Measurements from ENCODE around the gene TIE1.

TIE1 gene

DNA sequence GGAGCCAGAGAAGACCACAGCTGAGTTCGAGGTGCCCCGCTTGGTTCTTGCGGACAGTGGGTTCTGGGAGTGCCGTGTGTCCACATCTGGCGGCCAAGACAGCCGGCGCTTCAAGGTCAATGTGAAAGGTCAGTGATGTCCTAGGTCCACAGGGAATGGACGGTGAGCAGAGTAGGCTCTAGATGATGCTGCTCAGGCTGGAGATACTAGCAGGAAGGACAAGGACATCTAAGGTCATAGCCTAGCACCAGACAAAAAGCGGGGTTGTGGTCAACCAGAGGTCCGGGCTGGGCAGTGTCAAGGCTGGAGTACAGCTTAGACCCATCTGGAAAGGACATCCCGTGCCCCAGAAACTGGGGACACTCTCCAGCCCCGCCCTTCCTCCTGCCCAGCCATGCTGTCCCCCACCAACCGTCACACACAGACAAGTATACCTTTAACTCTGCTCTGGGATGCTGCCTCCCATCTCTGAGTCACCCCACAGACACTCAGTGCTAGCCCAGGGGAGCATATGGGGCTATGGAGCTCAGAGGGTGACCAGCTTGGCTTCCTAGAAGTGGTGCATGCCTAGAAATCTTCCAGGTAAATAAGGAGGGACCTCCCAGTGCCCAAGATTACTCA, 8.7 kb downstream of the TIE1 start:
- H3K4me3 Mint-ChIP-seq: no peak overlapping the region
- no peaks in the 10 kb centered on the region for H3K4me1 Mint-ChIP-seq (ENCODE audit: low read depth)

DNA sequence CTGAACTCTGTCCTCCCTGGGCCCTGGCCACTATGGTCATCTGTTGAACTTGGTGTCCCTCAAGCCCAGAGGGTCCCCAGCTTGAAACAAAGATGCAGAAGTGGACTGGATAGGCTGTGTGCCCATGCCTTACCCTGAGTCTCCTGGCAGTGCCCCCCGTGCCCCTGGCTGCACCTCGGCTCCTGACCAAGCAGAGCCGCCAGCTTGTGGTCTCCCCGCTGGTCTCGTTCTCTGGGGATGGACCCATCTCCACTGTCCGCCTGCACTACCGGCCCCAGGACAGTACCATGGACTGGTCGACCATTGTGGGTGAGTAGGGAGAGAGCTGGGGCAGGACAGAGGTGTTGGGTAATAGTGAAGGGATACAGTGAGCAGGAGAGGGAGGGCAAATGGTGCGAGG, 10.7 kb downstream of the TIE1 start:
- H3K4me1 Mint-ChIP-seq (ENCODE audit: low read depth): no peaks in the 10 kb centered on the region
- H3K4me3 Mint-ChIP-seq: no peak overlapping the region
- H3K27me3 Mint-ChIP-seq: no peaks in the 10 kb centered on the region
- no peaks in the 10 kb centered on the region for H3K36me3 Mint-ChIP-seq (ENCODE audit: low read depth)
- H3K9me3 Mint-ChIP-seq: no peaks in the 10 kb centered on the region
- H3K27ac Mint-ChIP-seq: no peak overlapping the region

More for the DNA sequence above, 8.7 kb downstream of the TIE1 start:
- Mint-ChIP-seq H3K27ac (no peak overlapping the region), H3K36me3 (ENCODE audit: low read depth) (no peaks in the 10 kb centered on the region), H3K9me3 (no peaks in the 10 kb centered on the region), H3K27me3 (no peaks in the 10 kb centered on the region)

DNA sequence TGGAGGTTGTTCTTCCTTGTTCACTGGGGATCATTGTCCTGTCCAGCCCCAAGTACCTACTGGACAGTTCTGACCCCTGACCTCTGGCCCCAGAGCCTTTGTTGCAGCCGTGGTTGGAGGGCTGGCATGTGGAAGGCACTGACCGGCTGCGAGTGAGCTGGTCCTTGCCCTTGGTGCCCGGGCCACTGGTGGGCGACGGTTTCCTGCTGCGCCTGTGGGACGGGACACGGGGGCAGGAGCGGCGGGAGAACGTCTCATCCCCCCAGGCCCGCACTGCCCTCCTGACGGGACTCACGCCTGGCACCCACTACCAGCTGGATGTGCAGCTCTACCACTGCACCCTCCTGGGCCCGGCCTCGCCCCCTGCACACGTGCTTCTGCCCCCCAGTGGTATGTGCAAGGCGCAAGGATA, 11.4 kb downstream of the TIE1 start:
- Mint-ChIP-seq H3K4me3 (no peak overlapping the region), H3K36me3 (ENCODE audit: low read depth) (no peaks in the 10 kb centered on the region), H3K9me3 (no peaks in the 10 kb centered on the region), H3K27me3 (no peaks in the 10 kb centered on the region), H3K27ac (no peak overlapping the region), H3K4me1 (ENCODE audit: low read depth) (no peaks in the 10 kb centered on the region)

DNA sequence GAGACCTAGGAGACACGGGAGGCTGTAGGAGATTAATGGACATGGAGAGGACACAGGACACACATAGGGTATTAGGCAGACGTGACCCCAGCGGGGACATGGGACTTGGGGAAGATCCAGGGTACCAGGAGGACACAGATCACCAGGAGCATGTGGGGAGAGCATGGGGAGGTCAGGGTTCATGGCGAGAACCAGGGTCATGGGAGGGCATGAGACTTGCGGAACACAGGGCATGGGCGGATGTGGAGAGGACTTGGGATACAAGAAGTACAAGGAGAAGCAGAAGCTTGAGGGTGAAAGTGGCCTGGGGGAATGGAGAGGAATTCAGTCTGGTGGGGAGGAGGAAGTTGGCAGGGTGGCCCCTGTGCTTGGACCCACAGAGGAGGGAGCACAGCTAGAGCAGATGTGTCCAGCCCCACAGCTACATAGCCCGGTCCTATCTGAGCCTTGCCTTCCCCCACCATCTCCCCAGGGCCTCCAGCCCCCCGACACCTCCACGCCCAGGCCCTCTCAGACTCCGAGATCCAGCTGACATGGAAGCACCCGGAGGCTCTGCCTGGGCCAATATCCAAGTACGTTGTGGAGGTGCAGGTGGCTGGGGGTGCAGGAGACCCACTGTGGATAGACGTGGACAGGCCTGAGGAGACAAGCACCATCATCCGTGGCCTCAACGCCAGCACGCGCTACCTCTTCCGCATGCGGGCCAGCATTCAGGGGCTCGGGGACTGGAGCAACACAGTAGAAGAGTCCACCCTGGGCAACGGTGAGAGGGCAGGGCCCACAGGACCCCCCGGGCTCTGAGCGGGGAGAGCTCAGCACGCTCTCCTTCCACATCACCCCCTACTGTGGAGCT, 12.1 kb downstream of the TIE1 start:
- H3K4me1 Mint-ChIP-seq (ENCODE audit: low read depth): no peaks in the 10 kb centered on the region
- no peaks in the 10 kb centered on the region for H3K27me3 Mint-ChIP-seq
- H3K4me3 Mint-ChIP-seq: no peak overlapping the region
- no peaks in the 10 kb centered on the region for H3K9me3 Mint-ChIP-seq
- no peaks in the 10 kb centered on the region for H3K36me3 Mint-ChIP-seq (ENCODE audit: low read depth)
- H3K27ac Mint-ChIP-seq: no peak overlapping the region

DNA sequence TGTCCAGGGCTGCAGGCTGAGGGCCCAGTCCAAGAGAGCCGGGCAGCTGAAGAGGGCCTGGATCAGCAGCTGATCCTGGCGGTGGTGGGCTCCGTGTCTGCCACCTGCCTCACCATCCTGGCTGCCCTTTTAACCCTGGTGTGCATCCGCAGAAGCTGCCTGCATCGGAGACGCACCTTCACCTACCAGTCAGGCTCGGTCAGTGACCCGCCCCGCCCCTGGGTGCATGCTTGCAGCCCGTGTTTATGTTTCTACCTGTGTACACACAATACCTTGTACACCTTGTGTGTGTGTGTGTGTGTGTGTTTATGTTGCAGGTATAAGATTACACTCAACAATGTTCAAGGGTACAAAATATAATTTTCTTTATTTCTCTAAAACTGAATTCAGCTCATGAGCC, 13.0 kb downstream of the TIE1 start:
- no peak overlapping the region for H3K27ac Mint-ChIP-seq
- H3K27me3 Mint-ChIP-seq: no peaks in the 10 kb centered on the region
- H3K4me3 Mint-ChIP-seq: no peak overlapping the region
- peaks cover 3% of the 10 kb centered on the region for H3K4me1 Mint-ChIP-seq (ENCODE audit: low read depth)
- H3K36me3 Mint-ChIP-seq (ENCODE audit: low read depth): no peaks in the 10 kb centered on the region
- no peaks in the 10 kb centered on the region for H3K9me3 Mint-ChIP-seq

DNA sequence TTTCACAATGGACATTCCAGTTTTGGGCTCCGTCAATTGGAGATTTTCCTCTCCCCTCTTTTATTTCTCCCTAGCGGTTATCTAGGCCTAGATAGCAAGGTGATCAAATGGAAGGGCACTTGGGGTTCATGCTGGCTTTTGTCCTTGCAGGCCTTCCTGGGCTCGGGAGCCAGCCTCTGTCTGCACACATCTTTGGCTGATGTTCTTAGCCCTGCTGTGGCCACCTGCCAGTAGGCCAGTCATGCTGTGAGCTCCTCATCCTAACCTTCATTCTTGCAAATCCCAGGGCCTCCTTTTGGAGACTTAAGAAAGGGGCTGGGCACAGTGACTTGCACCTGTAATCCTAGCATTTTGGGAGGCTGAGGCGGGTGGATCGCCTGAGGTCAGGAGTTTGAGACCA, 13.5 kb downstream of the TIE1 start:
- Mint-ChIP-seq H3K9me3 (no peaks in the 10 kb centered on the region), H3K4me1 (ENCODE audit: low read depth) (peaks cover 3% of the 10 kb centered on the region)

DNA sequence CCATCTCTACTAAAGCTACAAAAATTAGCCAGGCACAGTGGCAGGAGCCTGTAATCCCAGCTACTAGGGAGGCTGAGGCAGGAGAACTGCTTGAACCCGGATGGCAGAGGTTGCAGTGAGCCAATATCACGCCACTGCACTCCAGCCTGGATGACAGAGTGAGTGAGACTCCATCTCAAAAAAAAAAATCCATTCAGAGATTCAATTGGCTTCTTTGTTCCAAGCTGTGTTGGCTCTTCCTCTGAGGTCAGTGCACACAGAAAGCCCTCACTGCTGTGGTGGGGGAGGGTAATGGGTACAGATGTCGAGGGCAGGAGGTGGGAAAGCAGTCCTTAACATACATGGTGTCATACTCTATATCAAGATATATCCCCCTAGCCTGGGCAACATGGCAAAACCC, 14.7 kb downstream of the TIE1 start:
- H3K4me1 Mint-ChIP-seq (ENCODE audit: low read depth): peaks cover 3% of the 10 kb centered on the region
- H3K4me3 Mint-ChIP-seq: no peak overlapping the region
- no peaks in the 10 kb centered on the region for H3K9me3 Mint-ChIP-seq
- no peaks in the 10 kb centered on the region for H3K27me3 Mint-ChIP-seq
- no peaks in the 10 kb centered on the region for H3K36me3 Mint-ChIP-seq (ENCODE audit: low read depth)
- no peak overlapping the region for H3K27ac Mint-ChIP-seq

More for the DNA sequence above, 13.5 kb downstream of the TIE1 start:
- Mint-ChIP-seq H3K27ac (no peak overlapping the region), H3K27me3 (no peaks in the 10 kb centered on the region), H3K4me3 (no peak overlapping the region), H3K36me3 (ENCODE audit: low read depth) (no peaks in the 10 kb centered on the region)

DNA sequence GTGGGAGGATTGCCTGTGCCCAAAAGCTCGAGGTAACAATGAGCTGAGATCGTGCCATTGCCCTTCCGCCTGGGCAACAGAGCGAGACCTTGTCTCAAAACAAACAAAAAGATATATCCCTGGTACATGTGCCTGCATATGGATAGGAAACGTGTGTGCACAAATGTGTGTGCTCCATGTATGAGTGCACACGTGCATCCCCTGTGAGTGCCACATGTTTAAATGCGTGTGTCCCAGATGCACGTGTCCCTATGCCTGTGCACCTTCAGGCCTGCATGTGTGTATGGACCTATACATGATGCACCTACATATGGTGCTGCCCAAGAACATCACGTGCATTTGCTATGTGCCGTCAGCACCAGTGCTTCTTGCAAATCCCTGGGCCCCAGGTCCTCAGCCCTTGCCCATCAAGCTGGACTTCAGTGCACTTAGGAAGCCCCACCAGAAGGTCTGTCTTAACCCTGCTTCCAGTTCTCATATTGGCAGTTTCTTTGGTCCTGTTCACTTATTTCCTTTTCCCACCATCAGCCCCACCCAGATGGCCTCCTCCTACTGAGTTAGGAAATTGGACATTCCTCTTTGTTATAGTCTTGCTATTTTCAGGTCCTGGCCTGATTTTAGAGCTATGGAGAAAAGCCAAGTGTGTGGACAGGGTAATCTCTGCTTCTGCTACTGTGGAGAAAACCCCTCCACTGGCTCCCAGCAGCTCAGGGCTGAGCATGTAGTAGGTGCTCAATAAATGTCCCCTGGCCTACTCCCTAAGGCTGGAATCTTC, 15.4 kb downstream of the TIE1 start:
- no peak overlapping the region for H3K4me3 Mint-ChIP-seq
- H3K36me3 Mint-ChIP-seq (ENCODE audit: low read depth): no peaks in the 10 kb centered on the region
- peaks cover 3% of the 10 kb centered on the region for H3K4me1 Mint-ChIP-seq (ENCODE audit: low read depth)
- no peaks in the 10 kb centered on the region for H3K9me3 Mint-ChIP-seq
- no peak overlapping the region for H3K27ac Mint-ChIP-seq
- H3K27me3 Mint-ChIP-seq: no peaks in the 10 kb centered on the region

DNA sequence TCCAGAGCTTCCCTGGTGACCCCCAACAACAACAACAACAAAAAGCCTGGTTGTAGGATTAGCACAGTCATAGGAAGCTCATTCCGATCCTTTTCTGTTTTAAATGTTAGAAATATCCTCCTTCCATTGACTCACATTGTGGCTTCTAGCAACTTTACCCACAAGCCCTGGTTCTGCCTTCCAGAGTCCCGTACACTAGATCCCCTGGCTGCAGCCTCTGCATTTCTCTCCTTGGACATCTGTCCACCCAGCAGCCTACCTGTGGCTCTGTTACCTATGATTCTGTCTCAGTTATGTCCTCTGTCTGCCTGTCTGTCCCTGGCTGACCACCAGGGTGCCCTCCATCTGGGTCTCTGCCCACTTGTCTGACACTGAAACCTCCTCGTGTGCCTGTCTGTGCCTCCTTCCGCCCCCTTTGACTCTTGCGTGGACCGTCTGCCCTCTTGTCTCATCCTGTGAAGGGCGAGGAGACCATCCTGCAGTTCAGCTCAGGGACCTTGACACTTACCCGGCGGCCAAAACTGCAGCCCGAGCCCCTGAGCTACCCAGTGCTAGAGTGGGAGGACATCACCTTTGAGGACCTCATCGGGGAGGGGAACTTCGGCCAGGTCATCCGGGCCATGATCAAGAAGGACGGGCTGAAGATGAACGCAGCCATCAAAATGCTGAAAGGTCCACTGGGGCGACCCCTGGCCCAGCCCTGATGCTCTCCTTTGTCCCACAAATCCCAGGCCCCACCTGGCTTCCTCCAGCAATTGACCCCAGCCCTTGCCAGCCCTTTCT, 16.1 kb downstream of the TIE1 start:
- H3K4me3 Mint-ChIP-seq: no peak overlapping the region
- no peak overlapping the region for H3K27ac Mint-ChIP-seq
- no peaks in the 10 kb centered on the region for H3K27me3 Mint-ChIP-seq
- no peaks in the 10 kb centered on the region for H3K9me3 Mint-ChIP-seq
- peaks cover 3% of the 10 kb centered on the region for H3K4me1 Mint-ChIP-seq (ENCODE audit: low read depth)
- no peaks in the 10 kb centered on the region for H3K36me3 Mint-ChIP-seq (ENCODE audit: low read depth)

DNA sequence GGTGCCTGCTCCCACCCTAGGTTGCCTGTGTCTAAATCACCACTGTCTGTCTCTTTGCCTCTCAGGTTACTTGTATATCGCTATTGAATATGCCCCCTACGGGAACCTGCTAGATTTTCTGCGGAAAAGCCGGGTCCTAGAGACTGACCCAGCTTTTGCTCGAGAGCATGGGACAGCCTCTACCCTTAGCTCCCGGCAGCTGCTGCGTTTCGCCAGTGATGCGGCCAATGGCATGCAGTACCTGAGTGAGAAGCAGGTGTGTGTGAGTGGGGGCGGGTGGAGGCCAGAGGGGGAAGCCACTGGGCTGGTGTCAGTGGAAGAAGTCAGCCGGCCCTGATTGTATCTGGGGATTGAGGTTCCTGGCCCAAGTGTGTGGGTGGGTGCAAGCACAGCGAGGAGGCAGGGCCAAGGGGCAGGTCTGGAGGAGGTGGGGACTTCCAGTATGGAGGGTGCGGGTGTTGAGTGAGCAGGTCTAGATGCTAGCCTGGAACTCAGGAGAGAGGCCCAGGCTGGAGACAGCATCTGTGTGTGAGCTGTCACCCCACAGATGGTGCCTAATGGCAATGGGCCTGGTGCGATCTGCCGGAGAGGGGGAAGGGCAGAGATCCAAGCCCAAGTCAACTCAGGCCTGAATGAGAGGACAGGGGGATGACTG, 17.2 kb downstream of the TIE1 start:
- Mint-ChIP-seq H3K4me1 (ENCODE audit: low read depth) (peaks cover 3% of the 10 kb centered on the region), H3K36me3 (ENCODE audit: low read depth) (no peaks in the 10 kb centered on the region), H3K27me3 (no peaks in the 10 kb centered on the region), H3K27ac (no peak overlapping the region), H3K9me3 (no peaks in the 10 kb centered on the region), H3K4me3 (no peak overlapping the region)

DNA sequence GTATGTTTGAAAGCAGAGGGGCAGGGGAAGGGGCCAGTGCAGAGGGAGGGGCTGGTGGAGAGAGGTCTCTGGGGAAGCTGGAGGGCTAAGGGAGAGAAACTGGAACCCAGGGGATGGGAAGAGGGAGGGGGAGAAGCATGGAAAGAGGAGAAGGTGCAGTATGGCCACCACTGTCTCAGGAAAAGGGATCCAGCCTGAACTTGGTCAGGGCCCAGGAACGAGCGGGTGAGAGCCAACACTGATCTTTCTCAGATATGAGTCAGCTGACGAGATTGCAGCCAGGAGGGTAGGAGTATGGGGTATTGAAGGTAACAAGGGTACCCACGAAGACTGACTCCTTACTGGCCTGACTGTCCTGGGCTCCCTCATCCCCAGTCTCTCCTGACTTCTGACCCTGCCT, 18.0 kb downstream of the TIE1 start:
- Mint-ChIP-seq H3K9me3 (no peaks in the 10 kb centered on the region), H3K4me3 (no peak overlapping the region), H3K36me3 (ENCODE audit: low read depth) (no peaks in the 10 kb centered on the region), H3K27ac (no peak overlapping the region), H3K27me3 (no peaks in the 10 kb centered on the region), H3K4me1 (ENCODE audit: low read depth) (peaks cover 3% of the 10 kb centered on the region)

DNA sequence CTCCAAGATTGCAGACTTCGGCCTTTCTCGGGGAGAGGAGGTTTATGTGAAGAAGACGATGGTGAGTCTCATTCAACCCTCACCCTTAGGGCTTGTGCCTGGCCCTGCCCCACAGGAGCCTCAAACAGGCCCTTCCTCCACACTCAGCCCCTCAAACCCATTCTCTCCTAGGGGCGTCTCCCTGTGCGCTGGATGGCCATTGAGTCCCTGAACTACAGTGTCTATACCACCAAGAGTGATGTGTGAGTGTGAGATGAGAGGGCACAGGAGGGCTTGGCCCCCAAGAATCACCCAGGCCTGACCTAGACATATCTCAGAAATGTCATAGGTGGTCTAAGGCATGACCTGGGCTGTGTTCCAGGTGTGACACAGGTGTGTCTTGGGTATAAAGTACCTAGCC, 18.5 kb downstream of the TIE1 start:
- Mint-ChIP-seq H3K9me3 (peaks cover 3% of the 10 kb centered on the region), H3K36me3 (ENCODE audit: low read depth) (no peaks in the 10 kb centered on the region)

DNA sequence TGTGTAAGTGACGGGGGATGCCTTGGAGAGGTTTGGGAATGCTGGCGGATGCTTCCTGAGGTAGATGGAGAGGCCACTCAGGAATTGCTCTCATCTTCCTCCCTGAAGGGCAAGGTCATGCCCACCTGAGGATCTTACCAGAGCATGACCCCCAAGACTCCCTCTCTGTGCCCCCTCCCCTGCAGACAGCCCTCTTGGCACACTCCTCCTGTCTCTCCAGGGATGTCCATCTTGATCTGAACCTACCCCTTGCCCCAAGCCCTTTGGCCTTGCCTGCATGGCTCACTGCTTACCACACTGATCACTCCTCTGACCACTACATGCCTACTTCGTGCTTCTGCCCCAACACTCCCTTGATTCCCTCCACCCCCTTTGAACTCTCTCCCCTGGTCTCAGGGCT, 19.0 kb downstream of the TIE1 start:
- Mint-ChIP-seq H3K27ac (no peak overlapping the region), H3K27me3 (no peaks in the 10 kb centered on the region), H3K36me3 (ENCODE audit: low read depth) (no peaks in the 10 kb centered on the region), H3K9me3 (peaks cover 8% of the 10 kb centered on the region), H3K4me1 (ENCODE audit: low read depth) (peaks cover 3% of the 10 kb centered on the region), H3K4me3 (no peak overlapping the region)

More for the DNA sequence above, 18.5 kb downstream of the TIE1 start:
- peaks cover 3% of the 10 kb centered on the region for H3K4me1 Mint-ChIP-seq (ENCODE audit: low read depth)
- H3K4me3 Mint-ChIP-seq: no peak overlapping the region
- H3K27me3 Mint-ChIP-seq: no peaks in the 10 kb centered on the region
- no peak overlapping the region for H3K27ac Mint-ChIP-seq

DNA sequence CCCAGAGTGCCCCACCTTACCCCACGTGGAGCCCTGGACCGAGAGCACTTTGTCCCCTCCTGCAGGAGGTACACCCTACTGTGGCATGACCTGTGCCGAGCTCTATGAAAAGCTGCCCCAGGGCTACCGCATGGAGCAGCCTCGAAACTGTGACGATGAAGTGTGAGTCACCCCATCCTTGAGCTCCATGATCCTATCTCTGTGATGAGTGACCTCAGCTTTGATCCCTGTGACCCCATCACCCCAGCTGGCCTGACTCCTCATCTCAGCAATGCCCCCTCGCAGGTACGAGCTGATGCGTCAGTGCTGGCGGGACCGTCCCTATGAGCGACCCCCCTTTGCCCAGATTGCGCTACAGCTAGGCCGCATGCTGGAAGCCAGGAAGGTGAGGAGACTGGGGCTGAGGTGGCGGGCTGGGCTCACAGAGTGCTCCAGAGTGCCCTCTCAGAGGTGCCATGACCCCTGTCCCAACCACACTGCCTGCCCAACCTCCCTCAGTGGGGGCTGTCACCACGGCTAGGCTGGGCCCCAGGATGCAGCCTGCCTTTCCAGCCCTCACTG, 20.6 kb downstream of the TIE1 start:
- Mint-ChIP-seq H3K4me3 (no peak overlapping the region), H3K27me3 (no peaks in the 10 kb centered on the region), H3K27ac (no peak overlapping the region), H3K36me3 (ENCODE audit: low read depth) (peaks cover 7% of the 10 kb centered on the region), H3K9me3 (peaks cover 14% of the 10 kb centered on the region), H3K4me1 (ENCODE audit: low read depth) (peaks cover 3% of the 10 kb centered on the region)
